NCI-H82 treated with DMSO at 0.1 percent for 48 hours (cell line): Measurements from ENCODE around the gene IP6K3.

Experiments
- DNase-seq: peaks from one replicate; lab custom pipeline; 2025; ENCODE audit not compliant: unreplicated experiment; lab: John Stamatoyannopoulos, UW

IP6K3 gene

GRCh38 chr6:33705955-33706725 lies 40.6 kb downstream of the IP6K3 start:
- no peak for DNase-seq

DNA sequence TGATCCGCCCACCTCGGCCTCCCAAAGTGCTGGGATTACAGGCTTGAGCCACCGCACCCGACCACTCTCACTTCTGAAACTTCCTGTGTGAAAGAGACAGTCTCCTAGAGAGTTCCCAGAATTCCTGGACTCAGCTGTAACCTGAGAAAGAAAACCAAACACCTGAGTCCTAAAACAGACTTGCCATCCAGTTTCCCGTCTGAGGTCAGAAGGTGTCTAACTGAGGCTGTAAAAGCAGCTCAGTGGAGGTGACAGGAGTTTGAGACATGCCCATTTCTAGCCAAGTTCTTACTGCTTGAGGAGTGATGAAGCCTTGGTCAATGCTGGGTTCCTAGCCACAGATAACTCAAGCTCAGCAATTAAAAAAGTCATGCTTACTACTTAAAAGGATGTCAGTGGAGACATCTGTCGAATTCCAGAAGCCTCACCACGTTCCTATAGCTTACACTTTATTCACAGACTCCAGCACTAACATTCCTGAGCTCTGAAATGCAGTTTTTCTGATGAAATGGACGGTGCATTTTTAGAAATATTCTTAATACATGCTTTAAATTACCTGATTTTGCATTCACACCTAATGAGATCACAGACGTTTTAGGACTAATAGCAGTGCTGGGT lies 41.3 kb downstream of the IP6K3 start:
- no peak for DNase-seq

DNA sequence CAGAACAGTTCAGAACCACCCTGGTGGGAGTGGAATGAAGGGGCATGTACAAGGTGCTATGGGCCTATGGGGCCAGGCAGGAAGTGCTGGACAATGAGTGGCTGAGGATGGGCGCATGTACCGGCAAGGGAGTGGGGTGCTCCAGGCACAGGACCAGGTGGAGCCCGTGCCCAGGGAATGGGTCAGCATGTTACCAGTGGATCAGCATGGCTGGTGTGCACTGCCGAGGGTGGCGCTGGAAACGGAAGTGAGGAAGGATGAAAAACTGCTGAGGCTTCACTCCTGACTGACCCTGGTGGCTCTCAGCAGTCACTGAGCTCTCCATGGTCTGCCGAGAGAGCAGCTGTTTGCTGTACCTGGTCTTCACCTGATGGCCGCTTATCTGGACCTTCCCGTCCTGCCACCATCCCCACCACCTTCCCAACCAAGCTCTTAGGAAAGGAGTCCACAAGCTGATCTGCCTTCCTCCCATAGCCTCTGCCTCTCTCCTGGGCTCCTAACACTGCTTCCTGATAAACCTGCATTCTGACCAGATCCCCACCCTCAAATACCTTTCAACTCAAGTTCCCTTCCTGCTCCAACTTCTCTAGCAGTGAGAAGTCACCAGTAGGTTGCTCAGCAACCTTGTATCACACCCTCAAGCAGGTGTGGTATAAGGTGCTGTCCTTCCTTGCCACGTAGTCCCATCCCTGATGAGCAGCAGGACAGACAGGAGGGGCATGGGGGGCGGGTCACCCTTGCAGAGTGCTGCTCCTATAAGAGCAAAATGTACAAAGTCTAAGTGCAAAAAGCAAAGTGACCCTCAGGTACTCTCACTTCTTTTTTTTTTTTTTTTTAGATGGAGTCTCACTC lies 42.3 kb downstream of the IP6K3 start:
- no peak for DNase-seq

GRCh38 chr6:33702345-33702977 lies 44.2 kb downstream of the IP6K3 start:
- no peak for DNase-seq

GRCh38 chr6:33700391-33701050 lies 46.2 kb downstream of the IP6K3 start:
- peak; percentile 59 for DNase-seq

DNA sequence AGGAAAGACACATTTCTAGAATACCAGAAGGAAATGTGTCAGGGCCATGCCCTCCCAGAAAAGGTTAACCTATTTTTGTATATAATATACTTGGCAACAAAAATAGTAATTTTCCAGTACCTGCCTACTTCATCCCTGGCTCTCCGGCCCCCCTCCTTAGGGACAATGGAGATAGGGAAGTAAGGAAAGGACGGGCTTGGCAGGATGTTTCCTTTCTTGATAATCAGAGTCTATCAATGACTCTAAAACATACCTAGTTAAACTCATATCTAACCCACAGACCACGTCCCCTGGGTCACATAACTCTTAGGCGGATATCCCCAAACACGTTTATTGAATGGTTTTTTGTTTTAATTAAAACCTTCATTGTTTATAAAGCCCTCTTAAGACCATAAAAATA lies 47.0 kb downstream of the IP6K3 start:
- DNase-seq = no peak

- DNase-seq = no peak
These were observed 47.6 kb downstream of the IP6K3 start for GRCh38 chr6:33699131-33699530.

GRCh38 chr6:33698494-33698893 lies 48.2 kb downstream of the IP6K3 start:
- DNase-seq = no peak

- no peak for DNase-seq
These were observed 48.9 kb downstream of the IP6K3 start for GRCh38 chr6:33697845-33698244.

GRCh38 chr6:33696548-33697518 lies 49.9 kb downstream of the IP6K3 start:
- no peak for DNase-seq

GRCh38 chr6:33696076-33696475 lies 50.6 kb downstream of the IP6K3 start:
- DNase-seq = no peak

DNA sequence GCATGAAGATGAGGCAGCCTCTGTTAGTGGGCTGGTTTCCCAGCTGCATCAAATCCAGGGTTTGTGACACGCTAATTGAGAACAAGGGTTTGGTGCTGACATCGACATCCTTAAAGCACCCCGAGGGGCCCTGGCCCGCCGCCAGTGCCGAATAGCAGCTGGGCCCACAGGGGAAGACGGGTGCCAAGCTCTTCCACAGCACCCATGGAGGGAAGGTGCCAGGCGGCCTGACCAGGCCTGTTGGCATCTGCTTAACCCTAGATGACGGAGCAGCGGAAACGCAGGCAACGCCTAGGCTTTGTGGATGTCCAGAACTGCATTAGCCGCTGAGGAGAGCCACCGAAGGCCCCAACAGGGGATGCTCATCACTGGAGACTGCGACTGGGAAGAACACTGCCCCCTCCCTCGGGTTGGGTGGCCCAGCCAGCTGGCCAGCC lies 51.2 kb downstream of the IP6K3 start:
- DNase-seq = no peak

- DNase-seq = no peak
These were observed 51.7 kb downstream of the IP6K3 start for GRCh38 chr6:33694977-33695376.

- DNase-seq = peak; percentile 93
These were observed 52.2 kb downstream of the IP6K3 start for GRCh38 chr6:33694401-33694931.

GRCh38 chr6:33693186-33694105 lies 53.3 kb downstream of the IP6K3 start:
- DNase-seq = no peak

GRCh38 chr6:33692760-33693158 lies 53.9 kb downstream of the IP6K3 start:
- no peak for DNase-seq

- no peak for DNase-seq
These were observed 54.5 kb downstream of the IP6K3 start for GRCh38 chr6:33692078-33692759.
